HL-60 (cell line): Measurements from ENCODE around the gene GSK3B.

Experiments
- TF ChIP-seq, protein P1 (sequence below): IDR thresholded peaks from 2 replicates; pipeline ENCODE4 v1.6.1; 2012; ENCODE audit warnings: low read depth; ENCODE audit not compliant: insufficient replicate concordance
- TF ChIP-seq, protein P2 (sequence below): IDR thresholded peaks from one replicate; pipeline ENCODE4 v1.5.1; 2011; ENCODE audit warnings: low read length, control low read depth, inconsistent platforms; ENCODE audit not compliant: insufficient read depth

- TF ChIP-seq, protein P1, sequence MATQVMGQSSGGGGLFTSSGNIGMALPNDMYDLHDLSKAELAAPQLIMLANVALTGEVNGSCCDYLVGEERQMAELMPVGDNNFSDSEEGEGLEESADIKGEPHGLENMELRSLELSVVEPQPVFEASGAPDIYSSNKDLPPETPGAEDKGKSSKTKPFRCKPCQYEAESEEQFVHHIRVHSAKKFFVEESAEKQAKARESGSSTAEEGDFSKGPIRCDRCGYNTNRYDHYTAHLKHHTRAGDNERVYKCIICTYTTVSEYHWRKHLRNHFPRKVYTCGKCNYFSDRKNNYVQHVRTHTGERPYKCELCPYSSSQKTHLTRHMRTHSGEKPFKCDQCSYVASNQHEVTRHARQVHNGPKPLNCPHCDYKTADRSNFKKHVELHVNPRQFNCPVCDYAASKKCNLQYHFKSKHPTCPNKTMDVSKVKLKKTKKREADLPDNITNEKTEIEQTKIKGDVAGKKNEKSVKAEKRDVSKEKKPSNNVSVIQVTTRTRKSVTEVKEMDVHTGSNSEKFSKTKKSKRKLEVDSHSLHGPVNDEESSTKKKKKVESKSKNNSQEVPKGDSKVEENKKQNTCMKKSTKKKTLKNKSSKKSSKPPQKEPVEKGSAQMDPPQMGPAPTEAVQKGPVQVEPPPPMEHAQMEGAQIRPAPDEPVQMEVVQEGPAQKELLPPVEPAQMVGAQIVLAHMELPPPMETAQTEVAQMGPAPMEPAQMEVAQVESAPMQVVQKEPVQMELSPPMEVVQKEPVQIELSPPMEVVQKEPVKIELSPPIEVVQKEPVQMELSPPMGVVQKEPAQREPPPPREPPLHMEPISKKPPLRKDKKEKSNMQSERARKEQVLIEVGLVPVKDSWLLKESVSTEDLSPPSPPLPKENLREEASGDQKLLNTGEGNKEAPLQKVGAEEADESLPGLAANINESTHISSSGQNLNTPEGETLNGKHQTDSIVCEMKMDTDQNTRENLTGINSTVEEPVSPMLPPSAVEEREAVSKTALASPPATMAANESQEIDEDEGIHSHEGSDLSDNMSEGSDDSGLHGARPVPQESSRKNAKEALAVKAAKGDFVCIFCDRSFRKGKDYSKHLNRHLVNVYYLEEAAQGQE = no peak
- TF ChIP-seq, protein P2, sequence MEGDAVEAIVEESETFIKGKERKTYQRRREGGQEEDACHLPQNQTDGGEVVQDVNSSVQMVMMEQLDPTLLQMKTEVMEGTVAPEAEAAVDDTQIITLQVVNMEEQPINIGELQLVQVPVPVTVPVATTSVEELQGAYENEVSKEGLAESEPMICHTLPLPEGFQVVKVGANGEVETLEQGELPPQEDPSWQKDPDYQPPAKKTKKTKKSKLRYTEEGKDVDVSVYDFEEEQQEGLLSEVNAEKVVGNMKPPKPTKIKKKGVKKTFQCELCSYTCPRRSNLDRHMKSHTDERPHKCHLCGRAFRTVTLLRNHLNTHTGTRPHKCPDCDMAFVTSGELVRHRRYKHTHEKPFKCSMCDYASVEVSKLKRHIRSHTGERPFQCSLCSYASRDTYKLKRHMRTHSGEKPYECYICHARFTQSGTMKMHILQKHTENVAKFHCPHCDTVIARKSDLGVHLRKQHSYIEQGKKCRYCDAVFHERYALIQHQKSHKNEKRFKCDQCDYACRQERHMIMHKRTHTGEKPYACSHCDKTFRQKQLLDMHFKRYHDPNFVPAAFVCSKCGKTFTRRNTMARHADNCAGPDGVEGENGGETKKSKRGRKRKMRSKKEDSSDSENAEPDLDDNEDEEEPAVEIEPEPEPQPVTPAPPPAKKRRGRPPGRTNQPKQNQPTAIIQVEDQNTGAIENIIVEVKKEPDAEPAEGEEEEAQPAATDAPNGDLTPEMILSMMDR = no peak
Observed at GRCh38 chr3:120137548-120137947, 43.3 kb upstream of the GSK3B start.
